ENCODE data around the gene ME3.

ME3 gene

GRCh38 chr11:86510097-86510496 is 162.3 kb downstream of the ME3 start:
- DNase-seq, result no peak

GRCh38 chr11:86509588-86509974 is 162.8 kb downstream of the ME3 start:
- no peak for DNase-seq

- DNase-seq, result no peak
Measured at GRCh38 chr11:86508604-86509587, 163.5 kb downstream of the ME3 start.

- no peak for DNase-seq
Measured at GRCh38 chr11:86507249-86507845, 165.1 kb downstream of the ME3 start.

- no peak for DNase-seq
Measured at GRCh38 chr11:86506235-86506634, 166.2 kb downstream of the ME3 start.

GRCh38 chr11:86503131-86503530 is 169.3 kb downstream of the ME3 start:
- no peak for DNase-seq

GRCh38 chr11:86502137-86502642 is 170.2 kb downstream of the ME3 start:
- no peak for DNase-seq

GRCh38 chr11:86500500-86501140 is 171.8 kb downstream of the ME3 start:
- DNase-seq, result no peak

GRCh38 chr11:86499723-86500129 is 172.7 kb downstream of the ME3 start:
- no peak for DNase-seq

- DNase-seq, result no peak
Measured at GRCh38 chr11:86497836-86498235, 174.6 kb downstream of the ME3 start.

- no peak for DNase-seq
Measured at GRCh38 chr11:86497310-86497709, 175.1 kb downstream of the ME3 start.

- no peak for DNase-seq
Measured at GRCh38 chr11:86495351-86495750, 177.1 kb downstream of the ME3 start.

- no peak for DNase-seq
Measured at GRCh38 chr11:86492370-86493010, 179.9 kb downstream of the ME3 start.

- no peak for DNase-seq
Measured at GRCh38 chr11:86491027-86491426, 181.4 kb downstream of the ME3 start.

- no peak for DNase-seq
Measured at GRCh38 chr11:86490582-86490981, 181.8 kb downstream of the ME3 start.

- DNase-seq, result no peak
Measured at GRCh38 chr11:86489442-86489841, 183.0 kb downstream of the ME3 start.

GRCh38 chr11:86488553-86488952 is 183.9 kb downstream of the ME3 start:
- DNase-seq, result no peak

GRCh38 chr11:86487671-86488070 is 184.7 kb downstream of the ME3 start:
- no peak for DNase-seq

- DNase-seq, result no peak
Measured at GRCh38 chr11:86486261-86487030, 186.0 kb downstream of the ME3 start.

- no peak for DNase-seq
Measured at GRCh38 chr11:86484795-86485166, 187.6 kb downstream of the ME3 start.

GRCh38 chr11:86483940-86484794 is 188.2 kb downstream of the ME3 start:
- no peak for DNase-seq

Measured in activated gamma-delta T cell treated with Interleukin-2 at 50 U/mL for 16 hours (primary cell).